T1000 (cell line): ENCODE measurements around the gene ETV6.
"Not testable (repeated sequence)": the region's sequence is repeated elsewhere in the genome, so short reads cannot be mapped to it uniquely, and the experiment has no call there.

ENCODE experiments used
- DNase-seq: peaks from one replicate; lab custom pipeline; 2025; ENCODE audit warnings: mixed read lengths; lab: John Stamatoyannopoulos, UW

The ETV6 gene

GRCh38 chr12:11884706-11885105 lies 235.2 kb downstream of the ETV6 start:
- DNase-seq, result no peak

GRCh38 chr12:11885261-11886038 lies 236.0 kb downstream of the ETV6 start:
- peak; percentile 7 for DNase-seq

GRCh38 chr12:11886339-11886738 lies 236.9 kb downstream of the ETV6 start:
- DNase-seq, result no peak

- no peak for DNase-seq
Observed at GRCh38 chr12:11888029-11888428, 238.6 kb downstream of the ETV6 start.

- DNase-seq, result no peak
Observed at GRCh38 chr12:11891346-11891745, 241.9 kb downstream of the ETV6 start.

- DNase-seq, result no peak
Observed at GRCh38 chr12:11891754-11892386, 242.4 kb downstream of the ETV6 start.

- no peak for DNase-seq
Observed at GRCh38 chr12:11893998-11894397, 244.5 kb downstream of the ETV6 start.

- no peak for DNase-seq
Observed at GRCh38 chr12:11894890-11895289, 245.4 kb downstream of the ETV6 start.

- no peak for DNase-seq
Observed at GRCh38 chr12:11895421-11896078, 246.1 kb downstream of the ETV6 start.

- no peak for DNase-seq
Observed at GRCh38 chr12:11896417-11896929, 247.0 kb downstream of the ETV6 start.

GRCh38 chr12:11897923-11898322 lies 248.4 kb downstream of the ETV6 start:
- DNase-seq, result no peak

GRCh38 chr12:11901701-11902524 lies 252.4 kb downstream of the ETV6 start:
- DNase-seq, result no peak

- DNase-seq, result no peak
Observed at GRCh38 chr12:11902525-11902875, 253.0 kb downstream of the ETV6 start.

GRCh38 chr12:11904124-11904523 lies 254.7 kb downstream of the ETV6 start:
- DNase-seq, result no peak

- DNase-seq, result no peak
Observed at GRCh38 chr12:11905534-11905933, 256.1 kb downstream of the ETV6 start.

- DNase-seq, result no peak
Observed at GRCh38 chr12:11906286-11906935, 256.9 kb downstream of the ETV6 start.

GRCh38 chr12:11907625-11908024 lies 258.2 kb downstream of the ETV6 start:
- no peak for DNase-seq

GRCh38 chr12:11909406-11909805 lies 259.9 kb downstream of the ETV6 start:
- not testable (repeated sequence) for DNase-seq

GRCh38 chr12:11916113-11916512 lies 266.6 kb downstream of the ETV6 start:
- DNase-seq, result no peak

- no peak for DNase-seq
Observed at GRCh38 chr12:11916771-11917170, 267.3 kb downstream of the ETV6 start.

GRCh38 chr12:11917501-11917900 lies 268.0 kb downstream of the ETV6 start:
- no peak for DNase-seq

- DNase-seq, result no peak
Observed at GRCh38 chr12:11920231-11920630, 270.8 kb downstream of the ETV6 start.
